H1 (cell line): ENCODE data around the gene RSAD1. TPM values are rescaled to one million over a fixed set of nuclear protein-coding genes. Genes with fewer than 3 reads are reported as not detected.

Source experiments
- CTCF ChIA-PET: fragments of 300-600 bp; sonication (Branson Sonifier 250); formaldehyde crosslinking; loops from one replicate; lab custom pipeline; 2021; ENCODE audit not compliant: partially characterized antibody; lab: Charles Lee
- POLR2A ChIA-PET: fragments of 300-600 bp; sonication (Branson Sonifier 250); formaldehyde crosslinking; loops from one replicate; lab custom pipeline; 2021; ENCODE audit warnings: inconsistent platforms; ENCODE audit not compliant: partially characterized antibody; lab: Charles Lee
- DNase-seq, 2 experiments: peaks; one replicate each; pipeline versions ENCODE4 v3.0.0 to v3.0.0-alpha.2; 2010 to 2022; ENCODE audit warnings: low spot score in 2 of 2, low read depth in 1 of 2, mixed read lengths in 1 of 2
- FAIRE-seq: peaks from 2 replicates; lab custom pipeline; 2011; peaks lifted over from hg19 to GRCh38; lab: Jason Lieb, UNC
- H2AFZ ChIP-seq: 2 replicates; pipeline ENCODE4 v1.8.1; 2012; ENCODE audit warnings: low read length, inconsistent platforms
- H2AK5ac ChIP-seq: 2 replicates; pipeline ENCODE4 v1.6.1; 2013; ENCODE audit warnings: low read depth, low read length
- H2BK120ac ChIP-seq: replicated peaks from 2 replicates; pipeline ENCODE3; 2013; ENCODE audit warnings: low read depth, low read length, inconsistent platforms
- H2BK12ac ChIP-seq: 2 replicates; pipeline ENCODE4 v1.6.1; 2013; ENCODE audit warnings: low read depth, low read length
- H2BK15ac ChIP-seq: 2 replicates; pipeline ENCODE4 v1.6.1; 2013; ENCODE audit warnings: low read length
- H2BK20ac ChIP-seq: 2 replicates; pipeline ENCODE4 v1.6.1; 2013; ENCODE audit warnings: low read length
- H2BK5ac ChIP-seq: 2 replicates; pipeline ENCODE4 v1.6.1; 2013; ENCODE audit warnings: low read depth, low read length
- H3K14ac ChIP-seq: 2 replicates; pipeline ENCODE4 v1.6.1; 2013; ENCODE audit warnings: inconsistent platforms; ENCODE audit not compliant: insufficient read length
- H3K18ac ChIP-seq: 2 replicates; pipeline ENCODE4 v1.6.1; 2013; ENCODE audit warnings: low read length; ENCODE audit errors: extremely low read depth
- H3K23ac ChIP-seq: 2 replicates; pipeline ENCODE4 v1.6.1; 2013; ENCODE audit warnings: inconsistent platforms; ENCODE audit not compliant: insufficient read length
- H3K23me2 ChIP-seq: 2 replicates; pipeline ENCODE4 v1.6.1; 2013; ENCODE audit warnings: low read depth, low read length
- H3K27ac ChIP-seq: 2 replicates; pipeline ENCODE4 v1.6.1; 2011; ENCODE audit warnings: low read depth, low read length, inconsistent platforms
- H3K27me3 ChIP-seq, 4 experiments: replicated peaks in 1 of 4; 1 replicate in 1 of 4; 2 replicates in 3 of 4; pipeline versions ENCODE4 v1.6.1 to v1.8.1; 2011 to 2013; ENCODE audit warnings: low read length in 3 of 4, mild to moderate bottlenecking in 3 of 4, inconsistent platforms in 2 of 4, mixed read lengths in 2 of 4, moderate library complexity in 1 of 4; ENCODE audit not compliant: control insufficient read depth in 3 of 4, insufficient read depth in 3 of 4; ENCODE audit errors: extremely low read depth in 1 of 4
- H3K36me3 ChIP-seq, 4 experiments: 2 replicates each; pipeline versions ENCODE4 v1.6.1 to v1.8.1; 2011 to 2013; ENCODE audit warnings: mild to moderate bottlenecking in 4 of 4, low read length in 3 of 4, moderate library complexity in 2 of 4, control low read depth in 1 of 4, inconsistent platforms in 1 of 4; ENCODE audit not compliant: insufficient read depth in 4 of 4, control insufficient read depth in 2 of 4
- H3K4ac ChIP-seq: replicated peaks from 2 replicates; pipeline ENCODE3; 2013; ENCODE audit warnings: low read length, low read depth, mixed read lengths, inconsistent platforms; ENCODE audit not compliant: insufficient read length
- H3K4me1 ChIP-seq, 4 experiments: replicated peaks in 1 of 4; 1 replicate in 1 of 4; 2 replicates in 3 of 4; pipeline versions ENCODE4 v1.6.1 to v1.8.1; 2011 to 2013; ENCODE audit warnings: low read length in 3 of 4, inconsistent platforms in 2 of 4, mixed read lengths in 1 of 4; ENCODE audit not compliant: insufficient read depth in 4 of 4, control insufficient read depth in 3 of 4
- H3K4me2 ChIP-seq, 2 experiments: 2 replicates each; pipeline versions ENCODE4 v1.6.1 to v1.8.1; 2011 to 2013; ENCODE audit warnings: low read depth in 2 of 2, low read length in 2 of 2, control low read depth in 1 of 2, inconsistent platforms in 1 of 2, mild to moderate bottlenecking in 1 of 2; ENCODE audit not compliant: insufficient read depth in 1 of 2
- H3K4me3 ChIP-seq, 4 experiments: fragments of 200-600, 300-600 bp in 1 of 4; sonication (generic), shearing (Covaris generic), sonication (Bioruptor Twin) in 1 of 4; 2 replicates each; pipeline versions ENCODE4 v1.5.1 to v1.8.1; 2011 to 2016; ENCODE audit warnings: low read length in 4 of 4, low read depth in 3 of 4, control low read depth in 2 of 4, inconsistent platforms in 2 of 4, mild to moderate bottlenecking in 2 of 4, mixed read lengths in 1 of 4, moderate library complexity in 1 of 4; ENCODE audit not compliant: insufficient read depth in 2 of 4; ENCODE audit errors: extremely low read depth in 1 of 4
- H3K56ac ChIP-seq: replicated peaks from 2 replicates; pipeline ENCODE3; 2013; ENCODE audit warnings: low read depth, mild to moderate bottlenecking, mixed read lengths, low read length, inconsistent platforms; ENCODE audit not compliant: insufficient read length
- H3K79me1 ChIP-seq: 2 replicates; pipeline ENCODE4 v1.6.1; 2013; ENCODE audit warnings: low read depth, low read length, control low read depth
- H3K79me2 ChIP-seq, 2 experiments: 2 replicates each; pipeline versions ENCODE4 v1.6.1 to v1.8.1; 2012 to 2013; ENCODE audit warnings: low read length in 2 of 2, mild to moderate bottlenecking in 2 of 2, inconsistent platforms in 1 of 2; ENCODE audit not compliant: insufficient read depth in 2 of 2, control insufficient read depth in 1 of 2
- H3K9ac ChIP-seq, 4 experiments: replicated peaks in 1 of 4; 1 replicate in 1 of 4; 2 replicates in 3 of 4; pipeline versions ENCODE4 v1.6.1 to v1.8.1; 2011 to 2013; ENCODE audit warnings: low read depth in 3 of 4, low read length in 3 of 4, control low read depth in 2 of 4, mild to moderate bottlenecking in 2 of 4, moderate library complexity in 2 of 4, inconsistent platforms in 1 of 4; ENCODE audit errors: extremely low read depth in 1 of 4
- H3K9me3 ChIP-seq, 2 experiments: 2 replicates each; pipeline versions ENCODE4 v1.6.1 to v1.8.1; 2012 to 2013; ENCODE audit warnings: mild to moderate bottlenecking in 2 of 2, moderate library complexity in 2 of 2, control low read depth in 1 of 2, inconsistent platforms in 1 of 2, low read depth in 1 of 2, low read length in 1 of 2, mixed read lengths in 1 of 2; ENCODE audit not compliant: insufficient read depth in 2 of 2
- H4K20me1 ChIP-seq, 2 experiments: replicated peaks in 1 of 2; 2 replicates each; pipeline versions ENCODE3 to v1.8.1; 2011 to 2013; ENCODE audit warnings: inconsistent platforms in 2 of 2, low read length in 2 of 2, mild to moderate bottlenecking in 1 of 2; ENCODE audit not compliant: insufficient read depth in 2 of 2, control insufficient read depth in 1 of 2
- H4K5ac ChIP-seq: 2 replicates; pipeline ENCODE4 v1.6.1; 2013; ENCODE audit warnings: low read length, low read depth, mixed read lengths, inconsistent platforms; ENCODE audit not compliant: insufficient read length
- H4K8ac ChIP-seq: 2 replicates; pipeline ENCODE4 v1.8.0; 2013; ENCODE audit warnings: mild to moderate bottlenecking, moderate library complexity, low read length, inconsistent platforms; ENCODE audit not compliant: insufficient read depth; ENCODE audit errors: extremely low read depth
- H4K91ac ChIP-seq: replicated peaks from 2 replicates; pipeline ENCODE3; 2013; ENCODE audit warnings: low read length, mixed read lengths, inconsistent platforms; ENCODE audit not compliant: insufficient read length
- ASH2L ChIP-seq: fragments of 200-600, 300-600 bp; sonication (generic); IDR thresholded peaks from one replicate; pipeline ENCODE4 v1.7.1; 2017; ENCODE audit warnings: low read length
- CTBP2 ChIP-seq: IDR thresholded peaks from 2 replicates; pipeline ENCODE4 v1.7.0; 2011; ENCODE audit warnings: borderline replicate concordance, mild to moderate bottlenecking, moderate library complexity, mixed read lengths, low read length; ENCODE audit not compliant: insufficient read depth, insufficient read length
- EP300 ChIP-seq, 2 experiments: IDR thresholded peaks; 1 replicate in 1 of 2; 2 replicates in 1 of 2; pipeline ENCODE4 v1.6.1; 2011 to 2012; ENCODE audit warnings: low read depth in 2 of 2, low read length in 2 of 2, mild to moderate bottlenecking in 2 of 2, borderline replicate concordance in 1 of 2, inconsistent platforms in 1 of 2, moderate library complexity in 1 of 2
- JUND ChIP-seq: IDR thresholded peaks from 2 replicates; pipeline ENCODE4 v1.6.1; 2011; ENCODE audit warnings: mild to moderate bottlenecking, improper control_type of control experiment, low read length
- KDM1A ChIP-seq: fragments of 200-600, 300-600 bp; sonication (generic); IDR thresholded peaks from 2 replicates; pipeline ENCODE4 v1.7.1; 2016; ENCODE audit warnings: mild to moderate bottlenecking, low read length, borderline replicate concordance
- POU5F1 ChIP-seq: IDR thresholded peaks from 2 replicates; pipeline ENCODE4 v1.6.1; 2011; ENCODE audit warnings: low read depth, mild to moderate bottlenecking, low read length, moderate library complexity
- RAD21 ChIP-seq, 2 experiments: IDR thresholded peaks in 1 of 2; conservative IDR thresholded peaks in 1 of 2; 2 replicates each; pipeline ENCODE4 v1.6.1; 2011; ENCODE audit warnings: low read depth in 2 of 2, low read length in 2 of 2, improper control_type of control experiment in 1 of 2, inconsistent platforms in 1 of 2, mild to moderate bottlenecking in 1 of 2, moderate library complexity in 1 of 2
- RXRA ChIP-seq: IDR thresholded peaks from 2 replicates; pipeline ENCODE4 v1.6.1; 2011; ENCODE audit warnings: low read depth, mild to moderate bottlenecking, low read length, moderate library complexity; ENCODE audit not compliant: insufficient read depth
- SIRT6 ChIP-seq: IDR thresholded peaks from one replicate; pipeline ENCODE4 v1.7.1; 2012; ENCODE audit warnings: low read length, inconsistent platforms
- SIX5 ChIP-seq: IDR thresholded peaks from 2 replicates; pipeline ENCODE4 v1.6.1; 2011; ENCODE audit warnings: mild to moderate bottlenecking, low read depth, low read length
- WGBS, 2 experiments: shearing (Covaris generic) in 1 of 2; methylation state at CpG; one replicate each; pipeline versions ENCODE4 v1.1.6 to v1.1.7; 2013 to 2015; ENCODE audit warnings: low lambda C conversion rate in 2 of 2, mixed read lengths in 2 of 2, inconsistent platforms in 1 of 2, low coverage in 1 of 2, missing lambda C conversion rate in 1 of 2; ENCODE audit not compliant: insufficient replicate concordance in 2 of 2, insufficient coverage in 1 of 2, insufficient read length in 1 of 2; ENCODE audit errors: extremely low coverage in 1 of 2, missing lambda C conversion rate in 1 of 2; 5-methylcytosine and 5-hydroxymethylcytosine counted together
- polyA plus RNA-seq, 7 experiments: library from polyadenylated mRNA; depleted of rRNA in 3 of 7; stranded (reverse) in 5 of 7; unstranded in 2 of 7; fragments of >200 nt in 5 of 7; fragments of 200-250 nt in 2 of 7; gene quantifications; 1 replicate in 5 of 7; 2 replicates in 1 of 7; 4 replicates in 1 of 7; pipeline versions ENCODE4 v1.2.1 to v1.2.3, GENCODE V29; 2011 to 2013; ENCODE audit warnings: missing spikeins in 2 of 7, mixed read lengths in 2 of 7
- total RNA-seq: library from RNA; stranded (reverse); fragmentation: NEBNext Ultra II Directional; extraction: Animal tissue kit (Norgen Biotek cat#: 25700); gene quantifications from 2 replicates; pipeline ENCODE4 v1.2.1, GENCODE V29; 2021

Gene RSAD1
- total and polyA plus RNA-seq, 2 of the 8 experiments (the other 6 are each of a cell fraction or from before 2014, with no cell fraction given): 17.9 to 33.5 TPM

DNA sequence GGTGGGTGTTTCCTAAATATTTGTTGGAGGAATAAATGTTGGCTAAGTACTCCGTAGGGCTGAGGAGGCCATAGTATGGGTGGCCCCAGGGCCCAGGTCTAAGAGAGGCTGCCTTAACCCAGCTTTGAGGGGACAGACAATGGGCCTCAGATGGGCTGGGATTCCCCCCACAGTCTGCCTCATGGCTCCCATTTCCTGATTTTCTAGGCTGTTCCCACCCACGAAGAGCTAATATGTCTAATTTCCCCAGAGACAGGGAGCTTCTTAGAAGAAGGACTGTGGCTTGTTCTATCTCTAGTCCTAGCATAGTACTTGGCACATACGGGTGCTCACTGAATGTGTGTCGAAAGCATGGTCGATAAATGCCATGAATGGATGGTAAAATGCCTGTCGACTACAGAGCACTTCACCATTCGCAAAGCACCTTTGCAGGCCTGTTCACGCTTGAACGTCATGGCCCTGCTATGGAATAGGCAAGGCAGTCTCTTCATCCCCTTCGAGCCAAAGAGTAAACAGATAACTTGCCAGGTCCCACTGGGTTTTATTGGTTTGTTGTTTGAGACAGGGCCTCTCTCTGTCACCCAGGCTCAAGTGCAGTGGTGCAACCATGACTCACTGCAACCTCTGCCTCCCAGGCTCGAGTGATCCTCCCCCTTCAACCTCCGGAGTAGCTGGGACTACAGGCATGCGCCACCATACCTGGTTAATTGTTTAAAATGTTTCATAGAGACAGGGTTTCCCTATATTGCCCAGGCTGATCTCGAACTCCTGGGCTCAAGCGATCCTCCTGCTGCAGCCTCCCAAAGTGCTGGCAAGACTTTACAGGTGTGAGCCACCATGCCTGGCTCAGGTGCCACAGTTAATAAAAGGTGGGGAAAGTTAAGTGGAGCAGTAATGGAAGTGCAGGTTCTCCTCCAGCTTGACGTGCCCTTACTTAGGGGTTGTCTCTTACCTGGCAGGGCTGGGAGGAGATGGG, 19.7 kb upstream of the RSAD1 start:
- Histone ChIP-seq H3K23ac (no peak overlapping the region), H2BK15ac (no peak overlapping the region), H2BK12ac (no peak overlapping the region), H2BK120ac (no peak overlapping the region), H2BK20ac (no peak overlapping the region), H3K79me1 (no peaks in the 10 kb centered on the region), H3K14ac (no peak overlapping the region), H3K56ac (no peak overlapping the region), H2BK5ac (no peak overlapping the region), H3K18ac (no peak overlapping the region), H3K4me2 (no peak overlapping the region), H3K9me3 (no peaks in the 10 kb centered on the region), H4K8ac (no peak overlapping the region), H3K4ac (no peak overlapping the region), H3K4me1 (no peaks in the 10 kb centered on the region), H3K4me3 (no peak overlapping the region), H2AFZ (no peak overlapping the region), H3K79me2 (no peaks in the 10 kb centered on the region), H3K9ac (no peak overlapping the region), H2AK5ac (no peak overlapping the region), H3K27me3 (no peaks in the 10 kb centered on the region), H3K23me2 (no peaks in the 10 kb centered on the region), H4K5ac (no peak overlapping the region), H4K91ac (peak overlapping the region; percentile 32), H3K27ac (no peak overlapping the region), H3K36me3 (no peaks in the 10 kb centered on the region; a peak in 1 of 8 replicates), H4K20me1 (peaks cover 0 to 3% of the 10 kb centered on the region in 2 experiments)
- FAIRE-seq (no peak), DNase-seq (no peak)
- TF ChIP-seq ASH2L (no peak), CTBP2 (no peak), EP300 (IDR thresholded peaks at IDR 0.05; ENCODE audit: borderline replicate concordance in 1 of 2, low read depth in 2 of 2, low read length in 2 of 2) (no peak), JUND (no peak), RAD21 (IDR thresholded peaks at IDR 0.05 in 1 of 2, conservative IDR thresholded peaks at IDR 0.05 in 1 of 2; ENCODE audit: low read depth in 2 of 2, low read length in 2 of 2) (no peak), RXRA (no peak), POU5F1 (no peak), SIRT6 (no peak), SIX5 (no peak), KDM1A (no peak)
- ChIA-PET CTCF (interaction anchor here (0.7 to 4.1 kb wide), 5 partner anchors 11 to 62 kb away, joined by 3 to 22 read pairs (median 4); partner anchors contain the start of genes ACSF2 and LRRC59), POLR2A (interaction anchor here (0.9 kb wide), 1 partner anchor 9 kb away, joined by 3 read pairs; no protein-coding TSS in a partner anchor)
- WGBS, 2 experiments: 89% methylated on average over 16 of the region's 16 CpGs; no CpG with 5 or more reads in 1 of the 2 experiments
